KMS-11 (cell line): ENCODE results near the gene PDCD2.
A peak's percentile ranks its signal among the peaks of the same experiment; 100 is the strongest.

ENCODE experiments used
- H2AFZ ChIP-seq: fragments of 200-600 bp; sonication (generic); 2 replicates; pipeline ENCODE4 v1.6.1; 2016; ENCODE audit warnings: antibody characterized with exemption, mixed run types, low read depth
- H3K27ac ChIP-seq: fragments of 200-600 bp; sonication (generic); 2 replicates; pipeline ENCODE4 v1.6.1; 2016; ENCODE audit warnings: mild to moderate bottlenecking, mixed run types
- H3K27me3 ChIP-seq: fragments of 200-600 bp; sonication (generic); 2 replicates; pipeline ENCODE4 v1.6.1; 2017; ENCODE audit warnings: mild to moderate bottlenecking, low read depth, mixed run types, moderate library complexity; ENCODE audit not compliant: insufficient read depth
- H3K36me3 ChIP-seq: fragments of 200-600 bp; sonication (generic); 2 replicates; pipeline ENCODE4 v1.6.1; 2017; ENCODE audit warnings: mild to moderate bottlenecking, mixed run types; ENCODE audit not compliant: insufficient read depth
- H3K4me1 ChIP-seq: fragments of 200-600 bp; sonication (generic); 2 replicates; pipeline ENCODE4 v1.6.1; 2016; ENCODE audit warnings: mild to moderate bottlenecking, low read depth, mixed run types; ENCODE audit not compliant: poor library complexity, severe bottlenecking
- H3K4me2 ChIP-seq: fragments of 200-600 bp; sonication (generic); 2 replicates; pipeline ENCODE4 v1.7.0; 2016; ENCODE audit warnings: mild to moderate bottlenecking, mixed run types
- H3K4me3 ChIP-seq: fragments of 200-600 bp; sonication (generic); IDR thresholded peaks from 2 replicates; pipeline ENCODE4 v1.6.1; 2017; ENCODE audit warnings: low read depth, low read length, mixed read lengths; ENCODE audit not compliant: insufficient read depth
- H3K79me2 ChIP-seq: fragments of 200-600 bp; sonication (generic); 2 replicates; pipeline ENCODE4 v1.6.1; 2016; ENCODE audit warnings: low read depth, mixed run types; ENCODE audit not compliant: insufficient read depth
- H3K9ac ChIP-seq: fragments of 200-600 bp; sonication (generic); 2 replicates; pipeline ENCODE4 v1.6.1; 2016; ENCODE audit warnings: mild to moderate bottlenecking, mixed run types
- H4K20me1 ChIP-seq: fragments of 200-600 bp; sonication (generic); 2 replicates; pipeline ENCODE4 v1.6.1; 2016; ENCODE audit warnings: mild to moderate bottlenecking, mixed run types; ENCODE audit not compliant: insufficient read depth
- CTCF ChIP-seq: fragments of 200-600 bp; sonication (generic); conservative IDR thresholded peaks from 2 replicates; pipeline ENCODE4 v1.6.1; 2017; ENCODE audit warnings: low read depth, mild to moderate bottlenecking, antibody characterized with exemption, low read length, moderate library complexity, mixed read lengths

PDCD2 gene

GRCh38 chr6:170583756-170584180 lies 669 bp downstream of the PDCD2 start:
- H3K4me3 ChIP-seq = no peak overlapping the region
- peaks cover 13% of the 10 kb centered on the region for H3K4me1 ChIP-seq
- H3K79me2 ChIP-seq = peaks cover 15% of the 10 kb centered on the region; the same call in 1 of the 2 replicates
- no peaks in the 10 kb centered on the region; the same call in 1 of the 2 replicates for H3K36me3 ChIP-seq
- peak overlapping the region; percentile 76 for H3K27ac ChIP-seq
- no peaks in the 10 kb centered on the region for H4K20me1 ChIP-seq
- H3K9ac ChIP-seq = peak overlapping the region; percentile 84
- peak overlapping the region; percentile 90 for H2AFZ ChIP-seq
- H3K27me3 ChIP-seq = no peaks in the 10 kb centered on the region
- TF ChIP-seq CTCF = 0 out of 2 replicates have a peak, but pooled peaks have one; percentile 13
- peak overlapping the region; percentile 66 for H3K4me2 ChIP-seq

- H3K36me3 ChIP-seq = no peaks in the 10 kb centered on the region; the same call in 1 of the 2 replicates
- no peak overlapping the region for H3K4me3 ChIP-seq
- no peak overlapping the region for H3K4me2 ChIP-seq
- H3K79me2 ChIP-seq = peaks cover 13% of the 10 kb centered on the region; the same call in 1 of the 2 replicates
- H3K9ac ChIP-seq = no peak overlapping the region
- H3K4me1 ChIP-seq = peaks cover 7% of the 10 kb centered on the region
- no peaks in the 10 kb centered on the region for H3K27me3 ChIP-seq
- no peak overlapping the region for H2AFZ ChIP-seq
- no peak for TF ChIP-seq CTCF
- H4K20me1 ChIP-seq = no peaks in the 10 kb centered on the region
- no peak overlapping the region for H3K27ac ChIP-seq
These were observed 5.5 kb downstream of the PDCD2 start for GRCh38 chr6:170578909-170579308.

- no peaks in the 10 kb centered on the region for H3K27me3 ChIP-seq
- no peak overlapping the region for H3K4me3 ChIP-seq
- no peak overlapping the region for H3K27ac ChIP-seq
- no peaks in the 10 kb centered on the region for H4K20me1 ChIP-seq
- no peak overlapping the region for H3K9ac ChIP-seq
- no peak overlapping the region for H3K4me2 ChIP-seq
- peak; percentile 23; the same call in 1 of the 2 replicates for TF ChIP-seq CTCF
- H3K79me2 ChIP-seq = no peaks in the 10 kb centered on the region
- no peak overlapping the region for H2AFZ ChIP-seq
- peaks cover 15% of the 10 kb centered on the region for H3K4me1 ChIP-seq
- no peaks in the 10 kb centered on the region; the same call in 1 of the 2 replicates for H3K36me3 ChIP-seq
These were observed 9.2 kb downstream of the PDCD2 start for GRCh38 chr6:170575250-170575649.

GRCh38 chr6:170572704-170573466 lies 11.6 kb downstream of the PDCD2 start:
- Histone ChIP-seq H3K27ac (no peak overlapping the region), H3K4me1 (peaks cover 15% of the 10 kb centered on the region), H3K4me2 (no peak overlapping the region; the same call in 1 of the 2 replicates), H3K79me2 (no peaks in the 10 kb centered on the region), H3K4me3 (no peak overlapping the region), H3K36me3 (no peaks in the 10 kb centered on the region), H4K20me1 (no peaks in the 10 kb centered on the region), H3K27me3 (no peaks in the 10 kb centered on the region), H2AFZ (no peak overlapping the region), H3K9ac (no peak overlapping the region)
- no peak for TF ChIP-seq CTCF
